GM21576 (cell line): ENCODE measurements around the gene PRMT1.
"Not testable (repeated sequence)": the region's sequence is repeated elsewhere in the genome, so short reads cannot be mapped to it uniquely, and the experiment has no call there.

Experiments
- ATAC-seq: cut with Tn5 transposase; IDR thresholded peaks from one replicate; pipeline ENCODE4 v1.9.1; 2021; ENCODE audit warnings: mild to moderate bottlenecking, moderate library complexity; ENCODE audit not compliant: unreplicated experiment

Gene PRMT1

DNA sequence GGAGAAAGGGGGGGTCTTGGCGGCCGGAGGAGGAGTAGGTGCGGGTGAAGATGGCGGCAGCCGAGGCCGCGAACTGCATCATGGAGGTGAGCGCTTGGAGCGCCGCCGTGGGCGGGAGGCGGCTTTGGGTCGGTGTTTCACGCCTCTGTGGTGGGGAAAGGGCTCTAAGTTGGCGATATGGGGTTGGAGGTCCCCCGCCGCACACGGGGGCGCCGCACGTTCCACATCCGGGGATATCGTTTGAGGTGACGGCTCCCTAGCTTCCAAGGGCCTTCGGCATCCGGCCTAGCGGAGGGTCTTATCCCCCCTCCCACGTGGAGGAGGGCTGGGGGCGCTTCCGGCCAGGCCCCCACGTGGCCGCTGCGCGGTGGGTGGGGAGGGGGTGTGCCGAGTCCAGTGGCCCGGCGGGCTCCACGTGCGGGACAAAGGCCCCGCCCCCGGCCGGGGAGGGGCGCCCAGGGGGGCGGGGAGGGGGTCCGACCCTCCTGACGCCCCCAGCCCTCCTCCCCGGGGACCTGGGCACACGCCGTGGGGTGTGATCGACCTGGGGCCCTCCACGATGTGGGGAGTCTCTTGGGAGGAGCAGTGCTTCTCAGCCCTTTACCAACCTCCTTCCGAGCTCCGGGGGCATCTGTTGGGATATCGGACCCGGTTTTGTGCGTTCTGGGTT is at the start of gene PRMT1:
TSS of gene PRMT1 (plus strand) at position 41 of the 670 bp plus-strand sequence. CDS start at position 51, 10 bp downstream.
- ATAC-seq: no peak

DNA sequence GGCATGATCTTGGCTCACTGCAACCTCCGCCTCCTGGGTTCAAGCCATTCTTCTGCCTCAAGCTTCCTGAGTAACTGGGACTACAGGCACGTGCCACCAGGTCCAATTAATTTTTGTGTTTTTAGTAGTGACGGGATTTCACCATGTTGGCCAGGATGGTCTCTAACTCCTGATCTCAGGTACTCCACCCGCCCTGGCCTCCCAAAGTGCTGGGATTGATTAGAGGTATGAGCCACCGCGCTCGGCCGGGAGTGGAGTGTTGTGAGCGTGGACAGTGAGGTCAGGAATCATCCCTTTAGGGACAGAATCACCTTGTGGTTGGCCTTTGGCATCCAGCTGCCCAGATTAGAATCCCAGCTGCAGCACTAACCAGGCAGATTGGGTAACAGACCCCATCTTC is 47.4 kb upstream of the PRMT1 start:
- no peak for ATAC-seq

DNA sequence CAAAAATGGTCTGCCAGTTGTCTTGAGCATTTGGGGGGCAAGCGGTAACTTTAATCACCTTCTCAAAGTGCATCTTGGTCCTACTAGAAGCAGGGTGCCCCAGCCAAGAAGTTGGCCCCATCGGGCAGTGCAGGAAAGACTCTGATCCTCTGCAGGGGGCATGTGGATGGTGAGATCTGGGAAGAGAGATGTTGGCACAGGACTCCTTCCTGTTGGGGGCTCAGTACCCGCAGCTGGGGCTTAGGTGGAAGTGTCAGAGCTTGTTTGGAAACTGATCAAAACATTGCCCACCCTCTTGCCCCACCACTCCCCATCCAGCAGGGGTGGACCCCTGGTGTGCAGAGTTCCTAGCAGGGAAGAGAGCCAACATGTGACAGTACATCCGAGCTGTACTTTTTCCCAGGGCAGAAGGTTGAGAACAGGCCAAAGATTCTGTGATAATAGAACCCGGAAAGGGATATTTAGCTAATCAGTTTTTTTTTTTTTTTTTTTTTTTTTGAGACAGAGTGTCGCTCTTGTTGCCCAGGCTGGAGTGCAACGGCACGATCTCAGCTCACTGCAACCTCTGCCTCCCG is 46.0 kb upstream of the PRMT1 start:
- no peak for ATAC-seq

DNA sequence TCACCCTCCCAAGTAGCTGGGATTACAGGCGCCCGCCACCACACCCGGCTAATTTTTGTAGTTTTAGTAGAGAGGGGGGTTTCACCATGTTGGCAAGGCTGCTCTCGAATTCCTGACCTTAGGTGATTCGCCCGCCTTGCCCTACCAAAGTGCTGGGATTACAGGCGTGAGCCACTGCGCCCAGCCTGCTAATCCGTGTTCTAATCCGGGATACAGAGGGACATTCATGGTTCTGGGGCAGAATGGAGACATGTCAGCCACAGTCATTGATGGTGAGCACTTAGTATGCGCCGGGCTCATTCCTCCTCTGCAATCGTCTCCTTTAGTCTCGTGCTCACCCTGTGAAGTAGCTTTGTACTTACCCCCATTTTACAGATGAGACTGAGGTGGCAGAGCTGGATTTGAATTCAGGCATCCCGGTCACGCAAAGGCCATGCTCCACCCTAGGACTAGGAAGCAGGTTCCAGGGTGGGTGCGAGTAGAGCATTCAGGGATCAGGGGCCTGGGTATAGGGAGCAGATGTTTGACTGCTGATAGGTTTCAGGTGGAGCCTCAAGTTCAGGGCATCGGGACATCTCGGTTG is 45.4 kb upstream of the PRMT1 start:
- no peak for ATAC-seq

DNA sequence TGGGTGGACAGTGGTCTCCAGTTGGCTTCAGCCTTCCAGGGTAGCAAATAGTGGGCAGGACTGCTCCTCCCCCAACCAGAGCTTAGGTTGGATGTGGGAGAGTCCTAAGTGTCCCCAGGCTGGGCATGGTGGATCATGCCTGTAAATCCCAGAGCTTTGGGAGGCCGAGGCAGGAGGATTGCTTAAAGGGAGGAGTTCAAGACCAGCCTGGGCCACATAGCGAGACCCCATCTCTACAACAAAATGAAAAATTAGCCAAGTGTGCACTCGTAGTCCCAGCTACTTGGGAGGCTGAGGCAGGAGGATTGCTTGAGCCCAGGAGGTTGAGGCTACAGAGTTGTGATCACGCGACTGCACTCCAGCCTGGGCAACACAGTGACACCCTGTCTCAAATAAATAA is 44.5 kb upstream of the PRMT1 start:
- no peak for ATAC-seq

DNA sequence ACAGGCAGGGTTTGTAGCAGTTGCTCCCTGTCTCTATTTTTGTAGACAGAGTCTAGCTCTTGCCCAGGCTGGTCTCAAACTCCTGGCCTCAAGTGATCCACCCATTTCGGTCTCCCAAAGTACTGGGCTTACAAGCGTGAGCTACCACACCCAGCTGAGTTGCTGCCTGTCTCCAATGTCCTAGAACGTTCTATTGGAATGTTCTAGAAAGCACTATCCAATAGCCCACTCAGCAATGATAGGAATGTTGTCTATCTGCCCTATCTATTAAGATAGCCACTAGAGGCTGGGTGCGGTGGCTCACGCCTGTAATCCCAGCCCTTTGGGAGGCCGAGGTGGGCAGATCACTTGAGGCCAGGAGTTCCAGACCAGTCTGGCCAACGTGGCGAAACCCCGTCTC is 43.8 kb upstream of the PRMT1 start:
- ATAC-seq: not testable (repeated sequence)

DNA sequence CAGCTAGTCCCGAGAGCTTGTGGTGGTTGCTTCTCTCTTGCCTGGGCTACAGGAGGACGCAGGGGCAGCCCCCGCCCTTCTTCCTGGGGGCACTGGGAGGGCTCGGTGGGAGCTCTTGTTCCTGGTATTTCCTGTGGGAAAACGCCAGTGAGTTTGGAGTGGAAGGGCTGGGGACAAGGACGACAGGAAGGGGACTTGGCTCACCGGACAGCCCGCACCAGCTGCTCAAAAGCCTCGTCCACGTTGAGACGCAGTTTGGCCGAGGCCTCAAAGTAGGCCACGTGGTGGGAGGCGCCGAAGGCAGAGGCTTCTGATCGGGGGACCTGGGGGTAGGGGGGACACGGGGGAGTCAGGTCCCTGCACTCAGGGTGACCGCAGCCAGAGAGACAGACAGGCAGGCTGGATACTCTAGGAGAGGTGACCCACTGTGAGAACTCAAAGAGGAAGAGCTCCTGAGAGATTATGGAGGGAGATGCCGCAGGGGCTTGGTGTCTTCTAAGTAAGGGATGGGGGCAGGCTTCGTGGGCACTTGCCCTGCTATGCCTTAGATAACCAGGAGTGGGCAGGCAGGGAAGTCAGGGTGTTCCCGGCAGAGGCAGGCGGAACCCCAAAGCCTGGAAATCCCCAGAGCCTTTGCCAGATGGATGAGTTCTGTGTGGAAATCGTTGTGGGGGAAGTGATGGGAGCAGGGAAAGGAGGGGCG is 41.4 kb upstream of the PRMT1 start:
- ATAC-seq: no peak

DNA sequence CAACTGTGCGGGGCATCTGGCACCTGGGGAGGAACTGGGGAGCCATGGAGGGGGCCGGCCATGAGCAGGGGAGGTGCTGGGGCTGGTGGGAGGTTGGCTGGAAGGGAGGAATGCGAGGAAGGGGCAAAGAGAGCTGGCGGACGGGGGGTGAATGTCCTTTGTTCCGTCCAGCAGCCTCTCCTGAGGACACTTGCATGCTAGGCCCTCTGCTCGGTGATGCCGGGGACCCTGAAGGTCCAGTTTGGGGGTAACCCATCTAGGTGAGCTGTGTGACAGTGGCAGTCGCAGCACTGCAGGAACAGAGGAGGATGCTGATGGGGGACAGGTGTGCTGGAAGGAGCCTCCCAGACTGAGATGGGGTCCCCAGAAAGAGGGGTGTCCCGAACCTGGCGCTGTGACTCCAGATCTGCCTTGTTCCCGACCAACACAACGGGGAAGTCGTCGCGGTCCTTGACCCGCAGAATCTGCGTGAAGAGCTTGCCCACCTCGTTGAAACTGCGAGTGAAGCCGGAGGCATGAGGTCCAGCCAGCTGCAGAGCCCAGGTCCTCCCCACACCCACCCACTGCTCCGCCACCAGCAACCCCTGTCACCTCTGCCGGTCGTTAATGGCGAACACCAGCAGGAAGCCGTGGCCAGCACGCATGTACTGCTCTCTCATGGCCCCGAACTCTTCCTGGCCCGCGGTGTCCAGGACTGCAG is 40.7 kb upstream of the PRMT1 start:
- ATAC-seq: no peak

DNA sequence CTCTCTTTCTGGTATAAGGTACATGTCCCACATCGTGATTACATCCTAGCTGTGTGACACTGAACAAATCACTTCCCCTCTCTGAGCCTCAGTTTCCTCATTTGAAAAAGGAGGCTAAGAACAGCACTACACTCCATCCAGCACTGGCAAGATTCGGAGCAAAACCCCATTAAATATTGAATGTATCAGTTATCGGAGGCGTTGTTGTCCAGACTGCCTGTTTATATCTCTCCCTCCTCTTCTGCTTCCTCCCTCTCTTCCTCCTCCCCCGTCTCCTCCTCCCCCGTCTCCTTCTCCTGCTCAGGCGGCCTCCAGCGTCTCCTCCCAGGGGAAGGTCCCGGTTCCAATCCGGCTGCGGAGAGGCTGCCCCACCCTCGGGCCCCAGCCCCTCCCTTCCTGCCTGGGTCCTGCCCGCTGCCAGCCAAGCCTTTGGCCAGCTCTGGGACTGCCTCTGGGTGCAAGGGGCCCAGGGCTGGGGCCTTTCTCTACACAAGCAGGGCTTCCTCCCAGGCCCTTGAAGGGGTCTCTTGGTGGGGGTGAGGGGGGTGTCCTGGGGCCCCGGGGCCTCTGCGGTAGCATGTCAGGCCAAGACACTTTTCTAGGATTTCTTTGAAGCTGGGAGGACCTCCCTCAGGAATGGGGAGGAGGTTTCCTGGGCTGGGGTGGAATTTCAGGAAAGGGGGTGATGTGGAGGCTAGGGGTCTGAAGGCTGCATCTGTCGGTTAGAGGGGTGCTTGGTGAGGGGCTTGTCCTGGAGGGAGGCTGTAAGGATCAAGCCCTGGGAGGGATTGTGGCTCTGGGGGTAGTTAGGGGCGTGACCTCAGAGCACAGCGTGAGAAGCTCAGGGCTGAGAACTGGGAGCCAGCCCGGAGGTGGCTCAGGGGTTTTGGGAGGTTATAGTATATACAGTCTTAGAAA is 39.0 kb upstream of the PRMT1 start:
- ATAC-seq: no peak

DNA sequence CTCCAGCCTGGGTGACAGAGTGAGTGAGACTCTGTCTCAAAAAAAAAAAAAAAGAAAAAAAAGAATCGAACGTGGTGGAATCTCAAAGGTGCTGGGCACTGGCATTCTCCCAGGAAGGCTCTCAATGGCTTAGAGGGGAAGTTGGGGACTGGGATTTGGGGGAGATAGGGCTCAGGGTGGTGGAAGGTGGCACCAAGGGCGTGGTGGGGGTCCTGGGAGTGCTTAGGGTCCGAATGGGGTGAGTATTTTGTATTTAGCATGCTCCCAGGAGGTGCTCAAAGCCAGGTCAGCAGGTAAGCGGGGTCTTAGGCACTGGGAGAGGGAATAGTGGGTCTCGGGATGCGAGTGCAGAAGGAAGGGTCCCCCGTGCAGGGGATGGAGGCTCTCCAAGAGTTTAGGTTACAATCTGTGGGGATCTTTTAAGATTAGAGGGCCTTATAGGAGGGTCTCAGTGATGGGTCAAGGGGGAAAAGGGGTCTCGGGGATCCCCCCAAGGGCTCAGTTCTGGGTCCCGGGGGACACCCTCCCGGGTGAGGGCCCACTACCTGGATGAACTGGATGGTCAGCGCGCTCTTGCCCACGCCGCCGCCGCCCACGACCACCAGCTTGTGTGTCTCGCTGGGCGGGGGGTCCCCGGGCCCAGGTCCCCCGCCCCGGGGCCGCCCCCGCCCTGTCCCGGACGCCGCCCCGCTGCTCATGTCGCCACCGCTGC is 37.5 kb upstream of the PRMT1 start:
- no peak for ATAC-seq

DNA sequence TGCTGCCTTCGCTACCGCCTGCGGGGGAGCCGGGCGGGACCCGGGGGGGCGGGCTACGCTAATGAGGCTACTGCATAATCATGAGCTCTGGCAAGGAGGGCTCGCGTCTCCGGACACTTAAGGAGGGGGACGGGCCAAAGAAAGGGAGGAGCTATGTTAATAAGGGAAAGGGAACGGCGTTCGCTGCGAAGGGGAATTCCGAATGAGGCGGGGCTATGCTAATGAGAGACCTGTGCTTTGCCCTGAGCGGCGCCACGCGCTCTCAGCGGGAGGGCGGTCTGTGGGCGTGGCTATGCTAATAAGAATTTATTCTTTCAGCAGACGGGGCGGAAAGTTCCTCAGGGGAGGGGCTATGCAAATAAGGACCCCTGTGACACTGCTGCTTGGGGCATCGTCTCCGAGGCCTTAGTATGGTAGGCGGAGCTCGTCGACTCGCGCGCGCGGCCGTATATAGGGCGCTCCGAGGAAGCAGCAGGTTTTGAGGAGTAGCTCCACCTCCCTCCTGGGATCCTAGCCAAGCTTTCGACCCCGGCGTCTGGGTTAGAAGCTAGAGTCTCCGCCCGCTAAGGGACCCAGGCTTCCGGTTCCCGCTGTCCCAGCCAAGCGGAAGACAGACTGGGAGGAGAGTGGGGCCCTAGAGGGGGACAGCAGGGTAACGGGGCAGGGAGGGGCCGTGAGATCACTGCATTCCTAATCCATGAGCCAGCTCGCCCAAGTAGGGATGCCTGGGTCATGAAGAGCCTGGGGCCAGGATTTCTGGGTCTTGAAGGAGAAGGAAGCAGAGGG is 36.8 kb upstream of the PRMT1 start, which contains the start of gene RRAS:
TSS of gene RRAS (minus strand) at position 31 of the 786 bp plus-strand sequence. CDS start 45 bp downstream, outside the sequence.
- ATAC-seq: peak; percentile 59

DNA sequence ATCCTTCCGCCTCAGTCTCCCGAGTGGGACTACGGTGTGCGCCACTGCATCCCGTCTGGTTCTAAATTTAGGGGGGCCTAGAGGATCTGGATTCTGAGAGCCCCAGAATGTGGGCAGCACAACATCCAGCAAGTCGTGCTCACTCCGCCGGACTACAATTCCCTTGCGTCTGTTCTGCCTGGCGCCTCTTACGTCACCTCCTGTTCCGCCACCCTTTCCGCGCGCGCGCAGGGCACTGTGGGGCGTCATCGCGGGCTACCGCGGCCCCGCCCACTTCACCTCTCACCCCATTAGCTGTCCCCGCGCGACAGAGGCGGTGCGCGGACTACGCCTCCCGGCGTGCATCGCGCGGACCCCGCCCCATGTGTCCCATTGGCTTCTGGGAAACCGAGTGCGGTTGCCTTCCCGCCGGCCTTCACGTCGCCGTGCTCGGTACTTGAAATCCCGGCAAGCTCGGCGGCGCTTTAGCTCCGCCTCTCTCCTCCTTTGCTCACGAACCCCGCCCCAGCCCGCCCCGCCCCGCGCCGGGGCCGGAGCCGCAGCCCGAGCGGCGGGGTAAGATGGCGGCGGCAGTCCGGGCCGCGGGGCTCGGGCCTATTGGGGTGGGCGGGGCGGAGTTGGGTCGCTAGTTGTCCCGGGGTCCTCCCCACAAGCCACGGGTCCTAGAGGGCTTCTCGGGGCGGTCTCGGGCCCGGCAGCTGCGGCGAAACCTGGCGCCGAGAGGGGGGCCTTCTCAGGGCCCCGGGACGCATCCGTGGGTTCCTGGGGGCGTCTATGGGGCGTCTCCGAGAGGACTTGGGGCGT is 35.2 kb upstream of the PRMT1 start, which contains the start of gene SCAF1:
TSS of gene SCAF1 (plus strand) at position 522 of the 804 bp plus-strand sequence. CDS start 2,818 bp downstream, outside the sequence.
- peak; percentile 55 for ATAC-seq

DNA sequence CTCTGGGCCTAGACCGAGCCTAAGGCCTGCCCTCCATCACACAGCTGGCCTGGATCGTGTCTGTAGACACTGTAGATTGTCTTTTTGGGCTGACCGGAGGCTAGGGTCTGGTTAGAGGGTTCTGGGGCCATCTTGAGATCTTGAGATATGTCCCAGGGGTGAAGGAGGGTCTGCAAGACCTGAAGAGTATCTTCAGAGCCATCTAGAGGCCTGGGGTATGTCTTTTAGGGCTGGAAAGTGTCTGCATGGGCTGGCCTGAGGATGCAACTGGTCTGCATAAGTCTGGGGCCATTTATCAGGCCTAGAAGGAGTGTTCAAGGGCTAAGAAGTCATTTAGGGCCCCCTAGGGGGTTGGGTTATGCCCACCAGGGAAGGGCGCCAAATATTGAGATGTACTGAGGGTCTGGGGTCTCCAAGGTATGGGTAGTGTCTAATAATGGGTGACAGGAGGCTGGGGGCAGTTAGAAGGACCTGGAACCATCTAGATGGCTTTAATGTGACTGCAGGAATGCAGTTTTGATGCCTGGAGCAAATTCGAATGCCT is 34.5 kb upstream of the PRMT1 start:
- ATAC-seq: no peak

DNA sequence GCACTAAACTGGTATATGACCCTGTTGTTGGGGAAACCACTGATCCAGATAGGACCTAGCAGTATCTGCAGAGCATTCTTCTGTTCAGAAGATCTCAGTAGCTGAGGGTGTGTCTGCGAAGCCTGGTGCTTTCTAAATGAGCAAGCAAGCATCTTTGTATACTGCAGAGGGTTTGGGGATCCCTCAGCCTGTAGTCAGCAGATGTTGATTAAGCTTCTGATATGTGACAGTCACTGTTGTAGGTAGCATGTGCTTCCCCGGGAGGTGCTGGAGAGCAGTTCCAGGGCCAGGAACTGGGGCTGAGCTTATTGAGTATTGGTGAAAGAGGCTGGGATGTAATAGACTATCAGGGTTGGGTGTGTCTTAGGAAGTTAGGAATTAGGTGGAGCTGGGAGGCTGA is 33.6 kb upstream of the PRMT1 start:
- ATAC-seq: no peak

DNA sequence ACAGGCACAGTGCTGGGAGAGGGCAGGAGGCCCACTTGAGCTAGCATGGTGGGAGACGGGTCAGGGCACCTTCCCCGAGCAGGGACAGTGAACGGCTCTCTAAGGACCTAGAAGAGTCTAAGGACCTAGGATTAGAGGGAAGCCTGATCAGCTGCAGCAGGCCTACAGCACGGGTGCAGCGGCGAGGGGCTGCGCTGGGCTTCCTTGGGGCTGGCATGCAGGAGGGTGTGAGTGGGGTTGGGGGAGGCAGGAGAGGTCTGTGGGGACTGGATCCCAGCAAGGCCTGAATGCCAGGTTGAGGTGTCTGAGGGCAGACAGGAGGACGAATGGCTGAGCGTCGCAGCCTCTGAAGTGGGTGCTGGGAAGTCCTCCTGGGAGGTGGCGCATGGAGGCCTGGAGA is 31.5 kb upstream of the PRMT1 start:
- ATAC-seq: no peak

DNA sequence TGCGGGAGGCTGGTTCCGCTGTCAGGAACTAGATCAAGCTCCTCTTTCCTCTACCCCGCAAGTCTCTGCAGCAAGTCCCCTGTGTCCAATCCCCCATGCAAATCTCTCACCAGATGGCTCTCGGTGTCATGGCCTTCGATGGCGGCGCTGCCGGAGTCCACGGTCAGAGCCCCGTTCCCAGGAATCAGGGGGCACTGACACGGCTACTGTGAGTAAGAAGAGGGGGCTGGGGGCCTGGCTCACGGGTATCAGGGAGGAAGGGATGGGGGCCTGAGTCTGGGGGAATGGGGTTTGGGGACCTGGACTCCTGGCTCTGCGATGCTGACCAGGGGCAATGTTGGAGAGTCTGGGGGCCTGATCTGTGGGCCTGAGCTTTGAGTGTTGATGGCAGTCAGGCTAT is 31.1 kb upstream of the PRMT1 start:
- ATAC-seq: no peak

DNA sequence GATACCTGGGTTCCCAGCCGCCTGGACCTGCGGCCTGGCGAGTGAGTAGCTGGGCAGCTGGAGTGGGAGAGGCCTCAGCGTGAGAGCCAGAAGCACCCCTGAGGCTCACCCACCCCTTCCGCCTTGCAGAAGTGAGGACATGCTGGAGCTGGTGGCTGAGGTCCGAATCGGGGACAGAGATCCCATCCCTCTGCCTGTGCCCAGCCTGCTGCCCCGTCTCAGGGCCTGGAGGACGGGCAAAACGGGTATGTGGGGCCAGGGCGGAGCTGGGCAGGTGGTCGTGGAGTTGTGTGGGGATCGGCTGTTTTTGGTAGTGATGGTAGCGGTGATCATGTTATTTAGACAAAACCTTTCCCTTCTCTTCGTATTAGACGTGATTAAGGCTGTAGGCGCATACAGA is 30.5 kb upstream of the PRMT1 start:
- no peak for ATAC-seq
